Choroid plexus epithelial cell (primary cell): Measurements from ENCODE around the gene SNED1.

Experiments
- DNase-seq: peaks from one replicate; pipeline ENCODE4 v3.0.0-alpha.2; 2010; ENCODE audit warnings: low read depth
- H3K4me3 ChIP-seq: 2 replicates; pipeline ENCODE4 v1.5.1; 2011; ENCODE audit warnings: low read depth, mild to moderate bottlenecking, control low read depth, low read length, moderate library complexity
- CTCF ChIP-seq: conservative IDR thresholded peaks from 2 replicates; pipeline ENCODE4 v1.5.1; 2011; ENCODE audit warnings: low read depth, mild to moderate bottlenecking, control low read depth, inconsistent platforms, low read length, moderate library complexity

Gene SNED1

GRCh38 chr2:241142063-241142462 lies 143.6 kb downstream of the SNED1 start:
- H3K4me3 ChIP-seq: no peak overlapping the region
- TF ChIP-seq CTCF: no peak
- DNase-seq: no peak

GRCh38 chr2:241142593-241142992 lies 144.2 kb downstream of the SNED1 start:
- no peak overlapping the region for H3K4me3 ChIP-seq
- TF ChIP-seq CTCF: no peak
- DNase-seq: no peak
